GM18867 (cell line): ENCODE results near the gene TSFM.
"Not testable (repeated sequence)": the region's sequence is repeated elsewhere in the genome, so short reads cannot be mapped to it uniquely, and the experiment has no call there.

Source experiments
- ATAC-seq: cut with Tn5 transposase; IDR thresholded peaks from one replicate; pipeline ENCODE4 v1.9.1; 2021; ENCODE audit warnings: mild to moderate bottlenecking, moderate library complexity; ENCODE audit not compliant: unreplicated experiment

The TSFM gene

DNA sequence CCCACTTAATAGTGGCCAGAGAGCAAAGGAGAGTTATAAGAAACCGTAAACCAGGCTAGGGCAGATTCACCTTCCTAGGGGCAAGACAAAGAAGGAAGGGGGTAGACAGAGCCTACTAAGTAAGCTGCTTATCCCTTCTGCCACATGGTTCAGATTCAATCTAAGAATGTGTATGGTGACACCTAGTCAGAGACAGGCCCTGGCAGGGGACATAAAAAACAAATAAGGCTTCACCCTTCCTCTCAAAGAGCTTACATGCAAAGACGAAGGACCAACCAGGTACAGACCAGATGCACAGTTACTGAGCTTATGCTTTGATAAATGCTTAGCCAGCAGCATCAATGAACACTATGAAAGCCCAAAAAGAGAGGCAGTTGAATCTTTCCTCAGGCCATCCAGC, 20.1 kb upstream of the TSFM start:
- no peak for ATAC-seq

DNA sequence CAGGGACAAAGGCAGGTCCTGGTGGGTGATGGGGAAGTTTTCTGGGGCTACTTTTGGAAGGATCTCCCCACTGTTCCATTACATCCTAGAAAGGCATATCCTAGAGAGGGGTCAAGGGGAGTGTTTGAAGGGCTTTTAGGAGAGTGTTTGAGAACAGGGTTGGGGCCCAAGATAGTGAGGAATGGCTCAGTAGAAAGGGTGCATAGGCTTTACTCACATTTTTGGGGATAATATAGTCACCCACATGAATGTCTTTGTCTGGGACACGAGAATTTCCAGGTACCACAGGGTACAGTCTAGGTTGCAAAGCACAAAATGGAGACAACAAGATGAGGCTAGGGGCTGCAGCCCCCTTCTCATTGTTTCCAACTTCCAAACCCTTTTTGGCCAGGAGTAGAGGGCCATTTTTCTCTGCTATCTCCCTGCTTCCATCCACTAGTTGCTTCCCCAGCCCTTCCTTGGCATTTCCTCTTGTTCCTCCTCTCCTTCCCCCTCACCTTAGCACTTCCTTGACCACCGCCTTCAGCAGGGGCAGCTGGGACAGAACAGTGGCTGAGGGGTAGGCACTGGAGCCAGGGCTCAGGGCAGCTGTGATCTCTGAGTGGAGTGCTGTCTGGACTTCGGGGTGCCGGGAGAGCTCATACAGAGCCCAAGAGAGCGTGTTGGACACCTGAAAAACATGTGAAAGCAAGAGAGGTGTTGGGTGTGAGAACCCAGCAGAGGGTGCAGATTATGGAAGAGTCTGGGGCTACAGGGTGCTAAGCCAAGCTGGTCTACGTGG, 18.5 kb upstream of the TSFM start:
- ATAC-seq, result no peak

DNA sequence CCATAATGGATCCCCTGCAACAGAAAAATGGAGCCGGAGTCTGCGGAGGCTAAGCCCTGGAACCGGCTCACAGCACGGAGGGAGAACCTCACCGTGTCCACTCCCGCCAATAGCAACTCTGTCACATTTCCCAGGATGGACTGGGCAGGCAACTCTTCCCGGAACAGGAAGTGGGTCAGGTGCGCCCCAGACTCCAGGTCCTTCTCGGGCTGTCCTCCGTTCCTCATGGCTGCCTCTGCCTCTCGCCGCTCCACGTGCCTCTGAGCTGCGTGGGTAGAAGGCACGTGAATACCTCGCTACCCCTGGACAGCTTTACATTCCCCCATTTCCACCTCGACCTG, 18.0 kb upstream of the TSFM start:
- ATAC-seq, result peak; percentile 14

DNA sequence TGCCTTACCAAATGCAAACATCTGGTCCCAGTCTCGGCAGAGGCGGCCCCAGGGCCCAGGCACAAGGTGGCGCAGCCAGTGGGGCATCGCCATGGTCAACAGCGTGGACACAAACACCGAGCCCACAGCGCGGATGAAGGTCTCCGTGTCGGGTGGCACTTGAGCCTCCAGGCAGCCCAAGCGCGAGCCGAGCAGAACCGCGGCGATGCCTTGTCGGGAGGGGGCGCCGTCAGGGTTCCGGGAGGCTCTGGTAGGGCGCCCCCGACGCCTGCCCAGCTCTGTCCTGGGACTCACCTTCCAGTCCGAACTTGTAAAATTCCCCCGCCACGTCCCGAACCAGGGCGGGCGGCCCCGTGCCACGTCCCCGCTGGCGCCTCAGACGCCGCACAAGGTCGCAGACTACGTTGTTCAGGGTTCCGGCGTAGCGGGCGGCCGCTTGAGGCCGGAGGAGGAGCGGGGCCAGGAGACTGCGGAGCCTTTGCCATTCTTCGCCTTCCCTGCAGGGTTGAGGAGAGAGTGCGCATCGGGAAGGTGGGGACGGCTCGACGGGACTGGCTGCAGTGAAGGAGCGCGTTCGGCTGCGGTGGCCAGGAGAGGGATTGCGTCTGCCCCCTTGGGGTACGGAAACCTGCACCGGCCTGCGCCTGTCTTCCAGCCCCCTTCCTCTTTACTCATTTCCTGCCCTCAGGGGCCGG, 17.4 kb upstream of the TSFM start:
- ATAC-seq, result peak; percentile 64

DNA sequence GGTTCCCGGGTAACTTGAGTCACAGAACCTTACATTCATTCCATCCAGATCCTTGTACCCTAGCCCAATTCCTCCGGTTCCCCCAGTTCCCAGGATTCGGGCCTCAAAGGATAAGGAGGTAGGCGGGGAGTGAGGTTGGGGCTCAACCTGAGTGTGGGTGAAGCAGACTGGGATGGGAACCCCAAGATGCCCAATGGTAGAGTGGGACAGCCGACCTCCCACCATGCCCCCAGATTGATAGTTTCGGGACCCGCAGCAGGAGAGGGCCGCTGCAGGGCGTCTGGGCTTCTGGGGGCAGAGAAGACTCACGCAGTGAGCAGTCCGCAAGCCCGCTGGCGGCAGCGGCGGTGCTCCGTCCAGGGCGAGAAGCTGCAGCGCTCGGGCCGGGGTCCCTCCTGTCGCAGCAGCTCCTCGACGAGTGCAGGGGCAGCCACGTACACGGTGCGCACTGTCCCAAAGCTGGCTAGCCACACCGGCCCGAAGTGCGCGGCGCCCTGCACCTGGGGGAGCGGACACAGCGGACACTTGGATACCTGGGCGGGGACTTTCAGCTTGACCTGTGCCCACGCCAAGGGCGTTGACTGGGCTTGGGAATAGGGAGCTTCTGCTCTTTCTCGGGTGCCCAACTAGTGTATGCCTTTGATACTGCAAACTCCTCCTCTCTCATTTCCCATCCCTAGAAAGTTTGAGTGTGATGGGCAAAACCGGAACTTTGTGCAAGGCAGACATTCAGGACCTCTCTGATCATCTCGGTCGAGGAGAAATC, 16.7 kb upstream of the TSFM start:
- ATAC-seq, result no peak

DNA sequence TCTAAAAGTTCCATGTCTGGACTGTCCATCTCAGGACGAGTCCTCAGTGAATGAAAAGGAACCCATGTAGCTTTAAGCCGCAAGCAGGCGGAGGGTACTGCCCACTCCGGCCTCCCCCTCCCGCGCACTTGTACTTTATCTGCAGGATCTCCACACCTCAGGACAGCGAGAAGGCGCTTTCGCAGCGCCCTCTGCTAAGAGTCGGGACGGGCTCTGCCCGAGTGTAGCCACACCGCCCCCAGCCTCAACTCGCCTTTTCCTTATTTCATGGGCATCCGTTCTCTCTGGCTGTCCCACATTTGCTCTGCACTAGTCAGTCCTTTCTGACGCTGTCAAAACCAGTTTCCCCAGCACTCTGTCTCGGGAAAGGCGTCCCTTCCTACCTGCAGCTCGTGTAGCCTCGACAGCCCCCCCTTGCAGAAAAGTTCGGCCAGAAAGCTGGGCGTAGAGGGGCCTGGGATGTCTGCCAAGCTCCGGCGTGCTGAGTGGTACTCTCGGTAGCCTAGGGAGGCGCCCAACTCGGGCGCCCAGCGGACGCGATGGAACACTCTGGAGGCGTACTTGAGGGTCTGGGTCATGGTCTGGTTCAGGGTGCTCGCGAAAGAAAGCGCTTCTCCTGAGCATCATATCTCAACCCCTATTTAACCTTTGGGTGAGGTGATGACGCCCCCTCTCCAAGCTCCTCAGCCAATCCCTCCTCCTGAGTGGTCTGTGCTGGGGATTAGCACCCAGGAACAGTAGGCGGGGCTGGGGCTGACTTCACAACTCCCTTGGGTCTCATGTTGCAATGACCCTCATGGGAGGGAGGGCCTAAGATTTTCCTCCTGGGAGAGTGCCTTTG, 15.9 kb upstream of the TSFM start, which contains the start of gene CYP27B1:
Gene CYP27B1, minus strand, starts transcription at position 615 of the 841 bp plus-strand sequence. Its CDS starts 37 bp downstream, at position 578.
- no peak for ATAC-seq

GRCh38 chr12:57767305-57767698, 15.3 kb upstream of the TSFM start:
- no peak for ATAC-seq

GRCh38 chr12:57767876-57768275, 14.7 kb upstream of the TSFM start:
- ATAC-seq, result no peak

DNA sequence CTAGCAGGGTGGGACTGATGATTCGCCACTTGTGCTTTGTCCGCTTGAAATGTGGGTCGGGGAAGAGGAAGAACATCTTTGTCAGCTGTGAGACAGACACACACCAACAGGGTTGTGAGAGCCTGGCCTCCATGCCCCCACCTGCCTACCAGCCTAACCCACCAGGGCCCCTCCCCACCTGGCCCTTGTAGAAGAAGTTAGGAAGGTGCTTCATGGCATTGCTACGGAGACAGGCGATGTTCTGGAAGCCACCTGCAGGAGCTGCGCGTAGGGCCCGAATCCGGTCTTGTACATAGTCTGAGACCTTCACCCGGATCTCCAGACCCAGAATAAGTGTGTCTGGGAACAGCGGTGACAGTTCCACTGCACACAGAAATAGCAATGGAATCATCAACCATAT, 13.0 kb upstream of the TSFM start:
- no peak for ATAC-seq

DNA sequence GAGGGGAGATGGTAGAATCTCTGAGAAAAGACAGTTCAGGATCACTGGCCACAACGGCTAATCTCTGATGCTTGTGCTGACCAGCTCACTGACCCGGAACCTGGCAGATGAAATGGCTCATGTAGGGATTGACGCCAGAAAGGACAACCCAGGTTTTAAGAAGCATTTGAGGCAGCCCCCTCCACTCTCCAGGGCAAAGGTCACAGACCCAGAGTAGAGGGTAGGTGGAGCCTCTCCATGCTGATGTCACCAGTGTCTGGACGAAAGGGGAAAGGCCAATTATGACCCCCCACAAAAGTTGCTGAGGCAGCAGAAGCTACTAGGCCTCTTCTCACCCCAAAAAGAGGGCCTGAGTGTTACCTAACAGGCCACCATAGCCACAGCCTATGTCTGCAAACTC, 11.9 kb upstream of the TSFM start:
- no peak for ATAC-seq

- ATAC-seq, result peak; percentile 67
Measured at GRCh38 chr12:57771236-57771872, 11.2 kb upstream of the TSFM start.

DNA sequence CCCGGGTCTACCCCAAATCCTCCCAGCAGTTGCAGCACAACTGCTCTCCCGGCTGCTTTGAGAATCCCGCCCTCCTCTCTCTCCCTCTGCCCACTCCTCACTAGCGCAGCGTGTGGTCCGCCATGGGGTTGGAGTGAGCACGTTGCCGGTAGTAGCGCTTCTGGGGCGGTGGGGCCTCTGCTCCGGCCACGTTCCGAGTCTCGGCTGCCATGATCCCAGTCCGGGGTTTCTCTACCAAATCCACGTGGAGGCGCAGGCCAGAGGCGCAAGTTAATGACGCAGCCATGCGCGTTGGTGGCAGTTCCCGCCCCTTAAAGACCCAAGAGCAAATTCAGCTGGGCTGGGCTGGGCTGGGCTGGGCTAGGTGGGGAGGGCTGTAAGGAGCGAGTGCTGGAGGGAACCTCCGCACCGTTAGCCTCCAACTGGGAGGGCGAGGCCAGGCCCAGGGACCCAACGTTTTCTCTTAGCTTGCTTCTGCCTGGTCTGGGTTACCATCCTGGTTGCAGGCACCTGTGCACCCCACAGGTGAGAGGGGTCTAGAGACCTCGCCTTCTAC, 10.6 kb upstream of the TSFM start, which contains the start of gene METTL1:
Gene METTL1, minus strand, starts transcription at position 233 of the 556 bp plus-strand sequence. Its CDS starts 22 bp downstream, at position 211.
- ATAC-seq, result peak; percentile 78

GRCh38 chr12:57772429-57773322, 9.9 kb upstream of the TSFM start, which contains the start of gene EEF1AKMT3:
Gene EEF1AKMT3 (plus strand): TSS chr12:57772614. CDS start chr12:57772725, 111 bp downstream.
- ATAC-seq, result no peak

- not testable (repeated sequence) for ATAC-seq
Measured at GRCh38 chr12:57774634-57775033, 8.0 kb upstream of the TSFM start.

DNA sequence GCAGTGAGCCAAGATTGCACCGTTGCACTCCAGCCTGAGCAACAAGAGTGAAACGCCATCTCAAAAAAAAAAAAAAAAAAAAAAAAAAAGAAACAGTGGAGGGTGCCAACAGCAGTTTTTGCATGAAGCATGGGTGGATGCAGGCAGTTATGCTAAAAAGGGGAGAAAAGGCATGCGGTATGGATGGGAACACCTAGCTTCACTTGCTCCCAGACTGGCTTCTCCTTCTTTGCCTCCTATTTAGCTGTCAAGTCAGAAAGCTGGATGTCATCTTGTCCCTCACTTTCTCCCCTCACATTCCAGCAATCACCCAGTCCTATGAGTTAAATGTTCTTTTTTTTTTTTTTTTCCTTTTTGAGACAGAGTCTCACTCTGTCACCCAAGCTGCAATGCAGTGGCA, 7.5 kb upstream of the TSFM start:
- no peak for ATAC-seq

DNA sequence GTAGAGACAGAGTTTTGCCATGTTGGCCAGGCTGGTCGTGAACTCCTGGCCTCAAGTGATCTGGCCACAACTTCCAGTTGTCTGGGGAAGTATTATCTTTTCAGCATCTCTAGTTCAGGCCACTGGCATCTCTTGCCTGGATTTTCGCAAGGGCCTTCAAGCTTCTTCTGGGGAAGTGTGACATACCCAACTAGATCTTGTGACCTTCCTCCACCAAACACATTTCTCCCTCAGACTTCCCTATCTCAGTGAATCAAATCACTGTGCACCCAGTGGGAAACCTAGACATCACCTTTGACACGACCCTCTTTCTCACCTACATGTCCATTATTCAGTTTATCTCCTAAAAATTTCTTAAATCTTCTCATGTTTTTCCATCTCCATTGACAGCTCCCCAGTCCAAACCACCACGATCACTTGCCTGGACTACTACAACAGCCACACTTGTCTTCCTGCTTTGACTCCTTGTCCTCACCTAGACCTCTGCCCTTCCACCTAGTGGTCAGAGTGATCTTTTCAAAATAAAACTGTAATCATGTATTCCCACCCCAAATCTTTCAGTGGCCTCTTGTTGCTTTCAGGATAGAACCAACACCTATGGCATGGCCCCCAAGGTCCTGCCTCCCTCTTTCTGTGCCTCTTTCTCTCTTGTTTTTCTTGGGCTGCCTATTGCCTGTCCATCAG, 6.9 kb upstream of the TSFM start:
- no peak for ATAC-seq

- no peak for ATAC-seq
Measured at GRCh38 chr12:57776247-57776587, 6.4 kb upstream of the TSFM start.

- no peak for ATAC-seq
Measured at GRCh38 chr12:57777367-57777766, 5.2 kb upstream of the TSFM start.
